A673 (cell line): ENCODE data around the gene GYS1.

Experiments used
- CTCF ChIP-seq: fragments of 300-800, 200-600 bp; sonication (generic); conservative IDR thresholded peaks from 2 replicates; pipeline ENCODE4 v1.5.1; 2017; ENCODE audit warnings: low read depth, mild to moderate bottlenecking, antibody characterized with exemption, low read length, moderate library complexity, mixed read lengths
- EZH2 ChIP-seq: fragments of 200-600 bp; sonication (generic); IDR thresholded peaks from 2 replicates; pipeline ENCODE4 v1.6.1; 2017; ENCODE audit warnings: borderline replicate concordance, low read depth, mild to moderate bottlenecking, mixed read lengths, antibody characterized with exemption, low read length; ENCODE audit not compliant: poor library complexity, severe bottlenecking

- TF ChIP-seq CTCF (no peak), EZH2 (no peak)
Measured at GRCh38 chr19:48992581-48993174, 431 bp downstream of the GYS1 start.
